HG03097 (cell line): Measurements from ENCODE around the gene YJEFN3.
A peak's percentile ranks its signal among the peaks of the same experiment; 100 is the strongest.

Experiments
- ATAC-seq: cut with Tn5 transposase; IDR thresholded peaks from one replicate; pipeline ENCODE4 v1.9.1; 2021; ENCODE audit not compliant: unreplicated experiment, low FRiP score

YJEFN3 gene

GRCh38 chr19:19515642-19516519 lies 12.8 kb upstream of the YJEFN3 start, which contains the start of gene NDUFA13:
NDUFA13 (plus strand) TSS chr19:19516225; CDS start chr19:19516239, 14 bp downstream.
- ATAC-seq: peak; percentile 84

- no peak for ATAC-seq
Observed at GRCh38 chr19:19517235-19517619, 11.5 kb upstream of the YJEFN3 start.

DNA sequence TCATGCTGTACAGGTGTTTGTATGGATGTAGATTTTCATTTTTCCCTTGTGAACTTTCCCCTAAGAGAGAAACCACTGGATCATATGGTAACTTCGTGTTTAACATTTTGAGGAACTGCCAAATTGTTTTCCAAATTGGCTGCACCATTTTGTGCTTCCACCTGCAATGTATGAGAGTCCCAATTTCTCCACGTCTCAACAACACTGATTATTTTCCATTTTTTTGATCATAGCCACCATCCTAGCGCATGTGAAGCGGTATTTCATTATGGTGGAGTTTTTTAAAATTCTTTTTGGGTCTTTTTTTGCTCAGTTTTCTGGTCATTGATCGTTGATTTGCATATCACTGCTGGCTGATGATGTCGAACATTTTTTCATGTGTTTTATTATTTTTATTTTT lies 7.7 kb upstream of the YJEFN3 start:
- no peak for ATAC-seq

DNA sequence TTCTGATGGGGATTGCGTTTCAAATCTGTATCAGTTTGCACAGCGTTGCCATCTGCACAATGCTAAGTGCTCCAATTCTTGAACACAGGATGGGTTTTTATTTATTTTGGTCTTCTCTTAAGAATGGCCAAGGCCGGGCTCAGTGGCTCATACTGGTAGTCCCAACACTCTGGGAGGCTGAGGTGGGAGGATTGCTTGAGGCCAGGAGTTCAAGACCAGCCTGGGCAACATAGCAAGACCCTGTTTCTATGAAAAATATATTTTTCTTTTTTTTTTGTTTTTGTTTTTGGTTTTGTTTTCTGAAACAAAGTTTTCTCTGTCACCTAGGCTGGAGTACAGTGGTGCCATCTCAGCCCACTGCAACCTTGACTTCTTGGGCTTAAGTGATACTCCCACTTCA lies 5.5 kb upstream of the YJEFN3 start:
- ATAC-seq: no peak

DNA sequence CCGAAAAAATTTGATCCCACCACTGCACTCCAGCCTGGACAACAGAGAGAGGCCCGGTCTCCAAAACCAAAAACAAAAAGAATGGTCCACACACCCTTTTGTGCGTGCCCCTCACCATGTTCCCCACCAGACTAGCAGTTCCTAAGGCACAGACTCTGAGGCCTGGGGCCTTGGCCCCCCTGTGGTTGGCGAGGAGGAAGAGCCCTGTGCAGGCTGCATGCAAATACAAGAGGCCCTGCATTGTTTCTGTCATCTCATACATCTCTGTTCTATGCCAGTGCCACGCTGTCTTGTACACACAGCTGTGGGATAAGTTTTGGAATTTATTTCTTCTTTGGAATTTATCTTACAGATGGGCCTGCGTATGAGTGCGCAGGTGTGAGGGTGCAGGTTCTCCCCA lies 4.7 kb upstream of the YJEFN3 start:
- no peak for ATAC-seq

DNA sequence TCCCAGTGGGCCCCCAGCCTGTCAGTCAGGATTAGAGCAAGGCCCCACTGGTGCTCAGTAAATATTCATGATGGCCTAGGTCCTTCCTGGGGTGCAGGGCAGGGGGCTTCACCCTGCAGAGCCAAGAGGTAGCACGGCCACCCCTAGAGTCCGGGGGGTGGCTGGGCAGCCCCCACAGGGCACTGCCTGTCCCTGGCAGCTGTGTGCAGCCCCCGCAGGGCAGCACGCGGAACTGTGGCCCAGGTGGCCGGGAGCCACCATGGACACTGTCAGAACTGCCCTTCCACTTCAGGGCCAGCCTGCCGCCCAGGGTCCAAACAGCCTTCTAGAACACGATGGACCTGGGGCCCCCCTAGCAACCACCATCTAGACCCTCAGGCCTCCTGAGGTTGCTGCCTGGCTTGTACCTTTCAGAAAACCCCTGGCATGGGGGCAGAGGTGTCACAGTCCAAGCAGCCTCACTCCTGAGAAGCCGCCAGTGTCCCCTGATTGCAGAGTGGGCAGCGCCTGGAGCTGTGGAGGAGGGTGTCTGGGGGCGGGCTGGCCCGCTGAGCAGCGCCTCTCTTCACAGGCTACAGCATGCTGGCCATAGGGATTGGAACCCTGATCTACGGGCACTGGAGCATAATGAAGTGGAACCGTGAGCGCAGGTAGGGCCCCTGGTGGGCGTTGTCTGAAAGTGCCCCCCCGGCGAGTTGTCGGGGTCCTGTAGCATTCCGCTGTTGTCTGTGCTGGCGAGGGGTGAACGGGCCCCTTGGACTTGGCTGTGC lies 2.9 kb upstream of the YJEFN3 start:
- no peak for ATAC-seq

DNA sequence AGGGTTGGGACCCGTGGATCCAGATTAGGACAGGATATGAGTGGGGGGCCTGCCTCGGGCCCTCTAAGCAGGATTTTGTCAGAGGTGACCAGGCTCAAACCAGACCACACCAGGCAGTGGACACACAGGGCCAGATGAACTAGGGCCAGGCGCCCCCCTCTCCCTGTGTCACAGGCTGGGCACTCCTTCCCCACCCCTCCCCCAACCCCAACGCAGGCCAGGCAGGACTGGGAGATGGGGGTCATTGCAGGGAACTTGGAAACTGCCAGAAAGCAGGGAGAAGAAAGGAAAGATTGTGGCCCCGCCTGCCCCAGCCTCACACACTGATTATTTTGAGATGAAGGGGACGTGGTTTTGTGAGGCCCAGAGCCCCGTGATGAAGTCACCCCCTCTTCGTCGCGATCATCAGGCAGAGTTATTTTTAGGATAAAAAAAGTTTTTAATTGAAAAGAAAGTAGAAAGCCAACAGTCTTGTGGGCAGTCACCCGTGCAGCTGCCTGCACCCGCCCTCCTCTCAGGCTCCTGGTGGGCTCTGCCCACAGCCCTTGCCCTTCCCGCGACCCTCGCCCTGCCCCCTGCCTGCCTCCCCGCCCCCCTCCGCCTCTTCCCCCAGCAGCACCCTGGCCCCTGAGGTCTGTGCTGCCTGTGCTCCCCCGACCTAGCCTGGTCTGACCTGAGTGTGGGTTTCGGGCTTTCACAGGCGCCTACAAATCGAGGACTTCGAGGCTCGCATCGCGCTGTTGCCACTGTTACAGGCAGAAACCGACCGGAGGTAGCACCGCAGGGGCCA lies 1.9 kb upstream of the YJEFN3 start:
- no peak for ATAC-seq

DNA sequence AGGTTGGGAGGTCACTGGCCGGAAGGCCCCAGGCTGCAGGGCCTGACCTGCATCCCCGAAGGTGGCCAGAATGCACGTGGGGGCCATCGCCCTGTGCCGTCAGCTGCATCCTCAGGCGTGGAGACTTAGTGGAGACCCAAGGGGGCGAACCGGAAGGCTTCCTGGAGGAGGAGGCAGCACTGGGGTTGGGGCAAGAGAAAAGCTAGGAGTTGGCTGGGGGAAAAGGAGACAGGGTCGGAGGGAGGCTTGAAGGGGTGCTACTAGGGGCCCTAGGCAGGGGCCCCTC lies 1.4 kb upstream of the YJEFN3 start:
- no peak for ATAC-seq

DNA sequence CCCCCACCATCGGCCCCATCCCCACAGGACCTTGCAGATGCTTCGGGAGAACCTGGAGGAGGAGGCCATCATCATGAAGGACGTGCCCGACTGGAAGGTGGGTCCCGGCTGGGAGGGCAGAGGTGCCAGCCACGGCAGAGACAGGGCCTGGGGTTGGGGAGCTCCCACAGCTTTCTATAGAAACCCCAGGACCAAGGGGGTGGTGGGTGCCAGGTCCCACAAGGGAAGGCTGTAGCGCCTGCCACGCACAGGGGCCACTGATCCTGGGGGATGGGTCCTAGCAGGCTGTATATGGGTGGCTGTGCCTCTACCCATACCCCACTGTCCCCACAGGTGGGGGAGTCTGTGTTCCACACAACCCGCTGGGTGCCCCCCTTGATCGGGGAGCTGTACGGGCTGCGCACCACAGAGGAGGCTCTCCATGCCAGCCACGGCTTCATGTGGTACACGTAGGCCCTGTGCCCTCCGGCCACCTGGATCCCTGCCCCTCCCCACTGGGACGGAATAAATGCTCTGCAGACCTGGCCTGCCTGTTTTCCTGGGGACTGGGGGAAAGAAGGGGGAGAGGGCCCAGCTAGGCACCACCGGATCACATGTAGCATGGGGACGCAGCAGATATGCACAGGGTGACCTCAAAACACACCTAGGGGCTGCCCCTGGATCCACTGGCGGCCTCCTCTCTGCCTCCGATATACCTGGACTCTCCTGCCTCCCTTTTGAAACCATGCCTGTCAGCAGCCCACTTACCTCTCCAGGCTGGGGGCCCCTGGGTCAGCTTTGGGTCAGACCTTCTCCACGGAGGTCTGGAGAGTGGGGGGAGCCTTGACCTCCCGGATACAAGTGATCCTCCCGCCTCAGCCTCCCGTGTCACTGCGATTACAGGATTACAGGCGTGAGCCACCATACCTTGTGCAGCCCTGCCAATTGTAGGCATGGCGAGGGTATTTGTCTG lies 761 bp upstream of the YJEFN3 start:
- no peak for ATAC-seq

DNA sequence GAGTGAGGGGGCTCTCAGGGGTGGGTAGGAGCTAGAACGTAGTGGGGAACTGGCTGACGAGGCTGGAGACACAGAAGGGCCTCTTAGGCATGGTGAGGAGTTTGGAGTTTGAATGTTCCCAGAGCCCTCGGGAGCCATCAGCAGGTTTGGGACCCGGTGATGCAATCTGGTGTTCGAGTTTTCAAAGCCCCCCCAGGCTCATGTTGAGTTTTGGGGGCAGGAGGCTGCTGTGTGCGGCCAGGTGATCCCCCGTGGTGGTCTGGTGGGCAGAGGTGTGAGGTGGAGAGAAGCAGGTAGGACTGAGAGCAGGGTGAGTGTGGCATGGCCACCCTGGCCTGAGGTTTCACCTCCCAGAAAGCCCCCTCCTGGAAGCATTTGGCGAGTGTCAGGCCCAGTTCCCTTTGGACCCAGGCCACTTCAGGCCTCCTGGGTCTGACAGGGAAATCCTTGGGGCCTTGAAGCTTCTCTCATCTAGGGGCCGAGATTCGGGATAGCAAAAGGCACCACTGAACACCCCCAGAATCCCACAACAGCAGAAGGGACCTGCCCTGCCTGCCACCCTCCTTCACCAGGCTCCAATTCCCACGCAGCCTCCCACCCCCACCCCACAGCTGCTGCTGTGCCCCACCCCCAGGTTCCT lies 1.2 kb downstream of the YJEFN3 start:
- no peak for ATAC-seq

GRCh38 chr19:19530423-19530804 lies 1.7 kb downstream of the YJEFN3 start:
- no peak for ATAC-seq

DNA sequence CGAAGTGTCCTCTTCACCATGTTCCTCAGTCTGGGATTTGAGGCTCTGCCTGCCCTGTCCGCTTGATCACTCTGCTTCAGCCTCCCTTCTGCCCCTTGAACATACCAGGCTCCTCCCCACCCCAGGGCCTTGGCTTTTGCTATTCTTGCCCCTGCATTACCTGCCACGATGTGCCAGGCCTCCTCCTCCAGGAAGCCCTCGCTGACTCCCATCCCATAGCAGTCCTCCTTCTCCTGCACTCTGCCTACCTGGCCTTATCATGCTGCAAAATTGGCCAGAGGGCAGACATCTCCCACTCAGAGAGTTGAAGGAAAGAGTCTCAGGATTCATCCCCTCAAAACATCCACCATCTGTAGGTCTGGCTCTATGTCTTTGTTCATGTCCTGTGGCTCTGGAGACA lies 2.2 kb downstream of the YJEFN3 start:
- no peak for ATAC-seq

DNA sequence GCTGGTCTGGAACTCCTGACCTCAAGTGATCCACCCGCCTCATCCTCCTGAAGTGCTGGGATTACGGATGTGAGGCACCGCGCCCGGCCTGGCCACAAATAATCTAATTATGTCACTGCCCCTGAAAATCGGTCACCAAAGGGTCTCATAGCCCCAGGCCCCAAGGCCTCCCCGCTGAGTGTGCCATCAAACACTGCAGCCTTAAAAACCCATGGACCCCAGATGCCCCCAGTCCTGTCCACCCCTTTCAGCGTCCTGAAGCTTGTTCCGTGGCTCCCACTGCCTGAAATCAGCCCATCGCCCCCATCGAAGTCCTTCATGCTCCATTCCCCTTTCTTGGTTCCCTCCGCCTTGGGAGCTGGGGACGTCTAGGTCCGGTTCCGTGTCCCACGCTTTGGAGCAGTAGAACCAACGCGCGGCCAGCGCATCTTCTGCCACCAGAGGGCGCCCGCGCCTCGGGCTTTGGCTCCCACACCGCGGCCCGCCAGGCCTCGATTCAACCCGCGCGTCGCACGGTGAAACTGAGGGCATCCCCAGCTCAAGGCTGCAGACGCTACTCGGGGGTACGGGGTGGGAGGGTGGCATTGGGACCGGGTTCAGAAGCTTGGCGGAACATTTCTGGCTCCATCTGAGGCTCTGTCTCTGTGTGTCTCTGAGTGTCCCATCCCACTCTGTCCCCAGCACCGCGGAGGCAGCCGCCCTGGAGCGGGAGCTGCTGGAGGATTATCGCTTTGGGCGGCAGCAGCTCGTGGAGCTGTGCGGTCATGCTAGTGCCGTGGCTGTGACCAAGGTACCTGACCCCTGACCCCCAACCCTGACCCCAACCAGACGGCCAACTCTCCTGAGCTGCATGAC lies 3.5 kb downstream of the YJEFN3 start:
- no peak for ATAC-seq

- no peak for ATAC-seq
Observed at GRCh38 chr19:19532806-19533701, 4.3 kb downstream of the YJEFN3 start.

GRCh38 chr19:19533841-19534240 lies 5.1 kb downstream of the YJEFN3 start:
- no peak for ATAC-seq

- ATAC-seq: no peak
Observed at GRCh38 chr19:19534556-19535265, 6.0 kb downstream of the YJEFN3 start.
